SIG-M5 (cell line): ENCODE data around the gene AKAP9.
"Not testable (repeated sequence)": the region's sequence is repeated elsewhere in the genome, so short reads cannot be mapped to it uniquely, and the experiment has no call there.

Source experiments
- DNase-seq: peaks from one replicate; lab custom pipeline; 2025; lab: John Stamatoyannopoulos, UW

The AKAP9 gene

GRCh38 chr7:92134271-92135051 lies 193.8 kb downstream of the AKAP9 start, which contains the start of gene CYP51A1:
CYP51A1 (minus strand) TSS chr7:92134477; CDS start chr7:92134364, 113 bp downstream.
- DNase-seq: peak; percentile 14

GRCh38 chr7:92135052-92135889 lies 194.6 kb downstream of the AKAP9 start:
- no peak for DNase-seq

GRCh38 chr7:92137557-92137956 lies 196.9 kb downstream of the AKAP9 start:
- no peak for DNase-seq

GRCh38 chr7:92141161-92141560 lies 200.5 kb downstream of the AKAP9 start:
- no peak for DNase-seq

- not testable (repeated sequence) for DNase-seq
Measured at GRCh38 chr7:92142791-92143190, 202.1 kb downstream of the AKAP9 start.

GRCh38 chr7:92143192-92143880 lies 202.7 kb downstream of the AKAP9 start:
- DNase-seq: not testable (repeated sequence)

- no peak for DNase-seq
Measured at GRCh38 chr7:92149736-92150239, 209.1 kb downstream of the AKAP9 start.

GRCh38 chr7:92150450-92151017 lies 209.9 kb downstream of the AKAP9 start:
- no peak for DNase-seq

- no peak for DNase-seq
Measured at GRCh38 chr7:92155108-92155739, 214.6 kb downstream of the AKAP9 start.

GRCh38 chr7:92156990-92157389 lies 216.3 kb downstream of the AKAP9 start:
- DNase-seq: no peak

GRCh38 chr7:92158660-92159575 lies 218.3 kb downstream of the AKAP9 start:
- no peak for DNase-seq
